Epithelial cell of proximal tubule (primary cell): ENCODE measurements around the gene SLAMF1. TPM values are rescaled to one million over a fixed set of nuclear protein-coding genes. Genes with fewer than 3 reads are reported as not detected.

Source experiments
- DNase-seq: peaks from one replicate; pipeline ENCODE4 v3.0.0-alpha.2; 2011; ENCODE audit warnings: low read depth
- H3K4me3 ChIP-seq: 2 replicates; pipeline ENCODE4 v1.5.1; 2011; ENCODE audit warnings: low read depth, mild to moderate bottlenecking, low read length
- total RNA-seq: library from RNA; depleted of rRNA; stranded (reverse); fragments of >200 nt; gene quantifications from 2 replicates; pipeline ENCODE4 v1.2.3, GENCODE V29; 2015
- TF ChIP-seq, protein P1 (sequence below): conservative IDR thresholded peaks from 2 replicates; pipeline ENCODE4 v1.5.1; 2012; ENCODE audit warnings: low read depth, mild to moderate bottlenecking, low read length

SLAMF1 gene
- total RNA-seq, 1 donor from 2014 or later = not detected

DNA sequence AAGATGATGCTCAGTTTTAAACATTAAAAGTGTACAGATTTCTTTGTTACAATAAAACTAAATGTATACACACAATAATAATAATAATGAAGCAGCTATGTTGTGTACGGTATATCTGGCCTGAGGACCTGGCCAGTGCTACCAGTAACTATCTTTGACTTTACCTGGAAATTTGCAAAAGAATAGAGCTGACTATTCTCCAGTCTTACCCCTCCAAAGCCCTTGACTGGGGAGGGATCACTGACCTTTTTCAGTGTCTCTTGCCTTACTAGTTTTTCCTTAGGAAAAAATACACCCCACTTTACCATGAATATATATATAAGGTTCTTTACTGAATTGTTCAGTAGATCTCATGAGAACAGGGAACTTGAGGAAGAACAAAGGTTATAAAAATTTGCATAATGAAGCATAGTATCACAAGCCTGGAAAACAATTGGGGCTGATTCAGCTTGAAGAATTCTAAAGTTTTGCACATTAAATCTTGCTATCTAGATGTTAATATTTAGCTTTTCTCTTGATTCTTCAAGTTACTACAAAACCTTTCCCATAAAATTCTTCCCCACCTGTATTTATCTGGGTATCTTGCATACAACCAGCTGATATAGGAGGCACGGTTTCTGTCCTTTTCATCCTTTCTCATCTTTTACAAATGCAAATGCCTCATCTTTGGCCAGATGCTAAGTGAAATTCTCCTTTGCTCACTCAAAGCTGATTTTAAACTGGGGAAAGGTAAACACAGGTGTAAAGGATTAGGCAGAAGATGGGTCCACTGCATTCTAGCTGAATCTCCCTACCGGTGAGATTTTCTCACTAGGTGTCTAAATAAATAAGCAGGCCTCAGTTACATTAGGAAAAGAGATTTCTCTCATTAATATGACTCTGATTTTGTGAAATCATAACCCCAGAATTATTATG lies 25.0 kb upstream of the SLAMF1 start:
- TF ChIP-seq, protein P1, sequence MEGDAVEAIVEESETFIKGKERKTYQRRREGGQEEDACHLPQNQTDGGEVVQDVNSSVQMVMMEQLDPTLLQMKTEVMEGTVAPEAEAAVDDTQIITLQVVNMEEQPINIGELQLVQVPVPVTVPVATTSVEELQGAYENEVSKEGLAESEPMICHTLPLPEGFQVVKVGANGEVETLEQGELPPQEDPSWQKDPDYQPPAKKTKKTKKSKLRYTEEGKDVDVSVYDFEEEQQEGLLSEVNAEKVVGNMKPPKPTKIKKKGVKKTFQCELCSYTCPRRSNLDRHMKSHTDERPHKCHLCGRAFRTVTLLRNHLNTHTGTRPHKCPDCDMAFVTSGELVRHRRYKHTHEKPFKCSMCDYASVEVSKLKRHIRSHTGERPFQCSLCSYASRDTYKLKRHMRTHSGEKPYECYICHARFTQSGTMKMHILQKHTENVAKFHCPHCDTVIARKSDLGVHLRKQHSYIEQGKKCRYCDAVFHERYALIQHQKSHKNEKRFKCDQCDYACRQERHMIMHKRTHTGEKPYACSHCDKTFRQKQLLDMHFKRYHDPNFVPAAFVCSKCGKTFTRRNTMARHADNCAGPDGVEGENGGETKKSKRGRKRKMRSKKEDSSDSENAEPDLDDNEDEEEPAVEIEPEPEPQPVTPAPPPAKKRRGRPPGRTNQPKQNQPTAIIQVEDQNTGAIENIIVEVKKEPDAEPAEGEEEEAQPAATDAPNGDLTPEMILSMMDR = no peak
- DNase-seq = no peak
- H3K4me3 ChIP-seq = no peak overlapping the region

DNA sequence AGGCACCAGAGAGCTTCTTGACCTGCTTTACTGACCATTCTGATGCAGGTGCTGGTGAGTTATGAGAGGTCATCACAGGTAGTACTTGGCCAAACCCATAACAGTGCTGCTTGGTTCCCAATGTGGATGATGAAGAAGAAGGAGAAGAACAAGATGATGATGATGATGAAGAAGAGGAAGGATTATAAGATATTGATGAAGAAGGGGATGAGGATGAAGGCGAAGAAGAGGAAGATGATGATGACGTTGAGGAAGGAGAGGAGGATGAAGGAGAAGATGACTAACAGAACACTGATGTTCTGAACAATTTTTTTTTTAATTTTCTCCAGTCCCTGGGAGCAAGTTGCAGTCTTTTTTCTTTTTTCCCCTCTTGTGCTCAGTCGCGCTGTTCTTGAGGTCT lies 23.9 kb upstream of the SLAMF1 start:
- TF ChIP-seq, protein P1 = no peak
- DNase-seq = no peak
- H3K4me3 ChIP-seq = no peak overlapping the region

DNA sequence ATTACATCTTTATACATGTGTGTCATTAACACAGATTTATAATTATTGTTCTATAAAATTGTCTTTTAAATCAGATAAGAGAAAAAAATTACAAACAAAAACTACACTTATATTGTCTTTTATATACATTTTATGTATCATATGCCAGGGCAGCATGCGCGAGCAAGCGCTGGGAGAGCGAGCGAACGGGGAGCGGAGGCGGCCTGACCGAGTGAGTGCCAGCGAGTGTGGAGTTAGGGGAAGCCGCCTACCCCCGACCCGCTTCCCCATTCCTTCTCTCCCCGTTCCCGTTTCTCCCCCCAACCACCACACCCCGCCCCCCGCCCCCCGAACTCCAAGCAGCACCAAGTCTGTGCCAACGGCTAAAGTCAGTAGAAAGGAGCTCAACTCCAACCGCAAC lies 23.0 kb upstream of the SLAMF1 start:
- no peak overlapping the region for H3K4me3 ChIP-seq
- no peak for DNase-seq
- TF ChIP-seq, protein P1 = no peak

DNA sequence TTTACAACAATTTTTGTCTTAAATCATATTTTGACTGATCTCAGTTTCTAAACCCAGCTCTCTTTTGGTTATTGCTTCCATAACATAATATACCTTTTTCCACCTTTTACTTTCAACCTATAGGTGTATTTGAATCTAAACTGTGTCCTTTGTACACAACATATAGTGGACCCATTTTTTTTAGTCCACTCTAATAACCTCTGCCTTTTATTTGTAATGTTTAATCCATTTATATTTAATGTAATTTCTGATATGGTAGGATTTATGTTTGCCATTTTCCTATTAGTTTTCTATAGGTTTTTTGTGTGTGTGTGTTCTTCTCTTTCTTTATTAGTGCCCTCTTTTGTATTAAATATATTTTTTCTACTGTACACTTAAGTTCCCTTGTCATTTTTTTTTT lies 22.4 kb upstream of the SLAMF1 start:
- DNase-seq = no peak
- TF ChIP-seq, protein P1 = no peak
- H3K4me3 ChIP-seq = no peak overlapping the region

DNA sequence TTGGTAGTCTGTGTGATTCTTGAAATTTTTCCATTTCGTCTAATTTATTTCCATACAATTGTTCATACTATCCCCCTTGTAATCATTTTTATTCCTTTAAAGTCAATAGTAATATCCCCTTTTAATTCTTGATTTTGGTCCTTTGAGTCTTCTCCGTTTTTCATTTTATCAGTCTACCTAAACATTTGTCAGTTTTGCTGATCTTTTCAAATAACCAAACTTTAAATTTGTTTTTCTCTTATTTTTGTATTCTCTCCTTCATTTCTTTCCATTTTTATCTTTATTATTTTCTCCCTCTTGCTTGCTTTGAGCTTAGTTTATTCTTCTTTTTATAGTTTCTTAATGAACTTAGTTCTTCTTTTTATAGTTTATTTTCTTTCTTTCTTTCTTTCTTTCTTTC lies 21.1 kb upstream of the SLAMF1 start:
- DNase-seq = no peak
- TF ChIP-seq, protein P1 = no peak
- no peak overlapping the region for H3K4me3 ChIP-seq

DNA sequence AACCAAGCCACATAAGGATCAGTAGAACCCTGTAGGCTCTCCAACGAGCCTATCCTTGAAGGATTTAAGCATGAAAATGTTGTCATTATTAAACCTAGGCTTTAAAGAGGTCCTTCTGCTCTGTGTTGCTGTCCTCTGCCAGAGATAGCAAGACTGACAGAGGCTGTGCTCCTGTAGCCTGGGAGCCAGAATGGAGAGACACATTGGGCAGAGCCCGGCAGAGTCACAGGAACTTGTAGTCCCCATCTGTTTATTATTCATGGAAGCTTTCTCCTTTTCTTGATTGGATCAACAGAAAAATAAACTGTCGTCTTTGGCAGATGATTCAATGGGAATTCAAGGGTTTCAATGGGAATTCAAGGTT lies 19.2 kb upstream of the SLAMF1 start:
- no peak overlapping the region for H3K4me3 ChIP-seq
- TF ChIP-seq, protein P1 = no peak
- no peak for DNase-seq
